DMS114 treated with DMSO at 0.1 percent for 48 hours (cell line): ENCODE measurements around the gene UIMC1.
"Not testable (repeated sequence)": the region's sequence is repeated elsewhere in the genome, so short reads cannot be mapped to it uniquely, and the experiment has no call there.

Experiments used
- DNase-seq: peaks from one replicate; lab custom pipeline; 2025; ENCODE audit not compliant: unreplicated experiment; lab: John Stamatoyannopoulos, UW

Gene UIMC1

DNA sequence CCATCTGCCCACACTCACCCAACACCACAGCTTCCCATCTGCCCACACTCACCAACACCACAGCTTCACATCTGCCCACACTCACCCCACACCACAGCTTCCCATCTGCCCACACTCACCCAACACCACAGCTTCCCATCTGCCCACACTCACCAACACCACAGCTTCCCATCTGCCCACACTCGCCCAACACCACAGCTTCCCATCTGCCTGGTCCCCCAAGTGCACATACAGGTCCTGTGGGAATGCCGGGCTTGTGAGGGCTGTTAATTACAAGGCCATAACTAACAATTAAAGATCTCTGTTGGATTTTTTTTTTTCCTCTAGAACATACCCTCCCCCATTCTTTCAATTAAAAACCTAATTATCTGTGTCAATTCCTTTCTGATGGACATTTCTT lies 133.6 kb downstream of the UIMC1 start:
- DNase-seq = not testable (repeated sequence)

DNA sequence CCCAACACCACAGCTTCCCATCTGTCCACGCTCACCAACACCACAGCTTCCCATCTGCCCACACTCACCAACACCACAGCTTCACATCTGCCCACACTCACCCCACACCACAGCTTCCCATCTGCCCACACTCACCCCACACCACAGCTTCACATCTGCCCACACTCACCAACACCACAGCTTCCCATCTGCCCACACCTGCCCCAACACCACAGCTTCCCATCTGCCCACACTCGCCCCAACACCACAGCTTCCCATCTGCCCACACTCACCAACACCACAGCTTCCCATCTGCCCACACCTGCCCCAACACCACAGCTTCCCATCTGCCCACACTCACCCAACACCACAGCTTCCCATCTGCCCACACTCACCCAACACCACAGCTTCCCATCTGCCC lies 134.0 kb downstream of the UIMC1 start:
- DNase-seq = not testable (repeated sequence)

DNA sequence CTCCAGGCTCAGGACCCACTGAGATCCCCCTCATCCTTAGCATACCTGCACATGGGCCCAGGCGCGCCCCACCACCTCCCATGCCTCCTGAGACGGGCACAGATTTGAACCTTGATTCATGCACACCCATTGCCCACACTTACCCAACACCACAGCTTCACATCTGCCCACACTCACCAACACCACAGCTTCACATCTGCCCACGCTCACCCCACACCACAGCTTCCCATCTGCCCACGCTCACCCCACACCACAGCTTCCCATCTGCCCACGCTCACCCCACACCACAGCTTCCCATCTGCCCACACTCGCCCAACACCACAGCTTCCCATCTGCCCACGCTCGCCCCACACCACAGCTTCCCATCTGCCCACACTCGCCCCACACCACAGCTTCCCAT lies 135.9 kb downstream of the UIMC1 start:
- DNase-seq = not testable (repeated sequence)

DNA sequence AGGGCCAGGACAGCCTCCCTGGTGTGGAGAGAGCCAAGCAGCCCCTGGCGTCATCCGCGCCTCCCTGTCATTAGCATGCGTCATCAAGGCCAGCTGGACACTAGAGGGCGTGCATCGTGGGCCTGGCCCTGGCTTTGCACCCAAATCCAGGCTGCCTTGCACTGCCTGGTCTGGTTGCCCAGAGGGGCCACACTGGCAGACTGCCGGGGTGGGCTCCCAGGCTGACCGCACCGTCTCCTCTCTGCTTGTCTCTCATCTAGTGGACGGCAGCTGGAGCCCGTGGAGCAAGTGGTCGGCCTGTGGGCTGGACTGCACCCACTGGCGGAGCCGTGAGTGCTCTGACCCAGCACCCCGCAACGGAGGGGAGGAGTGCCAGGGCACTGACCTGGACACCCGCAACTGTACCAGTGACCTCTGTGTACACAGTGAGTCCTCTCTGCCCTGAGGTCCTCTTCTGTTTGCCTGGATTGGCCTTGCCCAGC lies 136.4 kb downstream of the UIMC1 start:
- DNase-seq = no peak

DNA sequence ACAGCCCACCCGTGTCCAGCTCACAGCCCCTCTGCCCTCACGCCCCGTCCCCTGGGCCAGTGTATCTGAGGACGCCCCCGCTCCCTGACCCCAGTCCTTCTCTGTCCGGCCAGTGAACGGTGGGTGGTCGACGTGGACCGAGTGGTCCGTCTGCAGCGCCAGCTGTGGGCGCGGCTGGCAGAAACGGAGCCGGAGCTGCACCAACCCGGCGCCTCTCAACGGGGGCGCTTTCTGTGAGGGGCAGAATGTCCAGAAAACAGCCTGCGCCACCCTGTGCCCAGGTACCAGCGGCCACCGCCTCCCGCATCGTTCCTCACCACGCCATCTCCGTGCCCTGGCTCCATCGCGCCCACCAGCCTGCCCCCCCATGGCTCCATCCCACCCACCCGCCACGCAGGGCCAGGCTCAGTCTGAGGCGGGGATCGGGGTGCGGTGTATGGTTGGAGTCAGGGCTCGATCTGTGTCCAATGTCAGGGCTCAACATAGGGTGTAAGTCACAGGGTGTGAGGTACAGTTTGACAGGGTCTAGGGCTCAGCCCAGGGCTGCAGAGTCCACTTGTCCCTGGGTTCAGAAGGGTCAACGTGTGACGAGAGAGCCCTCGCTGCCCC lies 137.0 kb downstream of the UIMC1 start:
- no peak for DNase-seq

DNA sequence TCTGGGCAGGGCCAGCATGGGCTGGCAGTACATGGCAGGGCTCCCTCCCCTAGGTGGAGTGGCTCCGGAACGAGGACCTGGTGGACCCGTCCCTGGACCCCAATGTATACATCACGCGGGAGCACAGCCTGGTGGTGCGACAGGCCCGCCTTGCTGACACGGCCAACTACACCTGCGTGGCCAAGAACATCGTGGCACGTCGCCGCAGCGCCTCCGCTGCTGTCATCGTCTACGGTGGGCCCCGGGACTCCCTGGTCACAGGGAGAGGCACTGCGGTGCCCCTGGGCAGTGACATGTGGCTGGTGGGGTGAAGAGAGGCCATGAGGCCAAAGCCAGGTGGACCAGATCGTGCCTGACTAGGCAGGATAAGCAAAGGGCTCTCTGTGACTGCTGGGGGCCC lies 137.8 kb downstream of the UIMC1 start:
- no peak for DNase-seq

DNA sequence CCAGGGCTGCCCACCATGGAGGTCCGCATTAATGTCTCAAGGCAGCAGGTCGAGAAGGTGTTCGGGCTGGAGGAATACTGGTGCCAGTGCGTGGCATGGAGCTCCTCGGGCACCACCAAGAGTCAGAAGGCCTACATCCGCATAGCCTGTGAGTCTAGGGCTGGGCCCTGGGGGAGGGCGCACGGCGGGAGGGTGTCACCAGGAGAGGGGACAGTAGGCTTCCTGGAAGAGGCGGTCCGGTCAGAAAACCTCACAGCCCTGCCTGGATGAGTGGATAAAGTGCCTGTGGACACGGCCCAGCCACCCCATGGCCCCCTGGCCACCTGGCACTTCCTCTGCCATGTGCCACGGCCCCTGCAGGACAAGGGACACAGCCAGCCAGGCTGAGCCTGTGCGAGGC lies 138.5 kb downstream of the UIMC1 start:
- no peak for DNase-seq

DNA sequence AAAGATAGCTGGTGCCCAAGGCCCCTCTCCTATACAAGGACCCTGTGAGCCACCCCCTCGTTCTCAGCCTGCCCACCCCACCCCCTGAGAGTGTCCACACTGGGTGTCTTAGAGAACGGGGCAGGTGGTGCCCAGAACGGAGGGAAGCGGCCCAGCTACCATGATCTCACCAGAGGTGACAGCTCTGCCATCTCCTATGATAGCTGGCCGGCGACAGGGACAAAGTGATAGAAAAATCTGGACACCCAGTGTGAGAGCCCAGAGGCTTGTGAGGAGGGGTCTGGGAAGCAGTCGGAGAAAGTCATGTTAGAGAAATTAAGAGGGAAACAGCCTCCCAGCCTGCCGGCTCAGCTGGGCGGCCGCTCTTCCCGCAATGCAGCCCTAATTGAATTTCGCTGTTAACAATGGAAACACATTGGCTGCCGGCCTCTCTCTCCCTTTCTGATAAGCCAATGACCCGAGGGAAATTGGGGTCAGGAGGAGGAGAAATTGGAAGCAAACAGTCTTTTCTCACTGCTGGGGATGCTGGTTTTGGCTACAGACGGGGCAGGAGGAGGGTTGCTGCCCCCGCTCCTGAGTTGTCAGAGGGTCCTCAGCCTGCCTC lies 139.8 kb downstream of the UIMC1 start:
- no peak for DNase-seq

DNA sequence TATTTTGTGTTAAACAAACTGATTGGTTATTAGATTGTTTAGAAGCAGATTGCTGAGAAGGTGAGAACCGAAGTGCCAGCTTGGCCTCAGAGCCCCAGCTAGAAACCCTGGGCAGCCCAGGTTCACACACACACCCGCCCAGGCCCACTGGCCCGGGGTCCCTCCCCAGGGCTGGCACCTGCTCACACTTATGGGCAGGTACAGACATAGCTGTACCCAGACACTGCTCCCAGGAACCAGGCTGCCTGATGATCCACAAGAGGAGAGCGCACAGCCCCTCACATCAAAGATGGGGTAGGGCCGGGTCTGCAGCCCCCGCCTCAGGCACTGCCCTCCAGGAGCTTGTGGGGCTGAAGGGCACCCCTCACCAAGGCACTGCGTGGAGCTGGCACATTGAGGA lies 140.6 kb downstream of the UIMC1 start:
- DNase-seq = no peak

DNA sequence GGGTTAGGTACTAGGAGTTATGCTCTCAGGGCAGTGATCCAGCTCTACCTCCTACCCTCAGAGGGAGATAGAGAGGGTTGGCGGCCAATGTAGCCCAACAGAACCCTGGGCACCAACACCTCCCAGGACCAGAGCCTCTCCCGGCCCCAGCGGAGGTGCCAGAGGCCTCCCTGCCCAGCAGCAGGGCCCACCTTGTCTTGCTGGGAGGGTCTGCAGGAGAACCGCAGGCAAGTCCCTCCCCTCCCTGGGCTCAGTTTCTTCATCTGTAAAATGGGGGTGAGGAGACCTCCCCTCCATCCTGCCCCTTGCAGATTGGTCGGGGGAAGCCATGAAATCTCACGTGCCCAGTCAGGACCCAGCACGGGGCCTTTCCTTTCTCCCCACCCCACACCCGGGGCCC lies 141.8 kb downstream of the UIMC1 start:
- DNase-seq = no peak

DNA sequence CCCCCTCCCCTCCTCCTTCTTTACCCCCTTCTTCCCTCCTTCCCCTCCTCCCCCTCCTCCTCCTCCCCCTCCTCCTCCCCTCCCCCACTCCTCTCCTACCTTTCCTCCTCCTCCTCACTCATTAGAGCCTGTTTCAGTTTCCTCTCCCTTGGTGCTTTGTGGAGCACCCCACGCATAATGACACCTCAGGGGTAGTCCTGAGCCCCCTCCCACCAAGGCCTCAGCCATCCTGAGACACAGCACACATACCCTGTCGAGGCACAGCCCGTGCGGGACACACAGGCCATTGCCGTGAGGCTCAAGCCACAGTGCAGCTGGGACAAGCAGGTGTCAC lies 142.8 kb downstream of the UIMC1 start:
- DNase-seq = no peak

DNA sequence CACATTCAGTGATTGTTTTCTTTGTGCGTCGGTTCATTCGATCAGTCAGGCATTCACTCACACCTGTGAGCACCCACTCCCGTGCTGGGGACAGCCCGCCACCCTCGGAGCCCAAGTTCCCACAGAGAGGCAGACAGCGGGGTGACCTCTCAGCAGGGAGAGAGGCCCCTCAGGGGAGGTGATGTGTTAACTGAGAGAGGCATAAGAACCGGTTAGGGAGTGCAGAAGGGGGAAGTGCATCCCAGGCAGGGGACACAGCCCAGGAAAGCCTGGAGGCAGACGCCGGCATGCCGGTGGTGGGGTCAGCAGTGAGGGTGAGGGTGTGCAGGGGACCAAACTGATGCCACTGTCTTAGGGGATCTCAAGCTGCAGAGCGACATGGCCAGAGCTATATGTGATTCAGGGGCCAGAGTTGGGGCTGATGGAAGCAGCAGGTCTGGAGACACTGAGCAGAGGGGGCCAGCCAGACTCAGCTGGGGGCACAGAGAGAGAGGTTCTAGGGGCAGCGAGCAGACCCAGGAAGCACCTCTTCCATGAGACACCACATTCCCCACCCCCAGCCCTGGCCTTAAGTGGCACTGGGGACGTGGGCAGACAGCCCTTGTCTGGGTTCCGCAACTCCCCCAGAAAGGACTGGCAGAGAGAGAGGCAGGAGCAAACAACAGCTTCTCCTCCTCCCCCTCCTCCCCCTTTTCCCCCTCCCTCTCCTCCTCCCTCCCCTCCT lies 143.4 kb downstream of the UIMC1 start:
- no peak for DNase-seq

DNA sequence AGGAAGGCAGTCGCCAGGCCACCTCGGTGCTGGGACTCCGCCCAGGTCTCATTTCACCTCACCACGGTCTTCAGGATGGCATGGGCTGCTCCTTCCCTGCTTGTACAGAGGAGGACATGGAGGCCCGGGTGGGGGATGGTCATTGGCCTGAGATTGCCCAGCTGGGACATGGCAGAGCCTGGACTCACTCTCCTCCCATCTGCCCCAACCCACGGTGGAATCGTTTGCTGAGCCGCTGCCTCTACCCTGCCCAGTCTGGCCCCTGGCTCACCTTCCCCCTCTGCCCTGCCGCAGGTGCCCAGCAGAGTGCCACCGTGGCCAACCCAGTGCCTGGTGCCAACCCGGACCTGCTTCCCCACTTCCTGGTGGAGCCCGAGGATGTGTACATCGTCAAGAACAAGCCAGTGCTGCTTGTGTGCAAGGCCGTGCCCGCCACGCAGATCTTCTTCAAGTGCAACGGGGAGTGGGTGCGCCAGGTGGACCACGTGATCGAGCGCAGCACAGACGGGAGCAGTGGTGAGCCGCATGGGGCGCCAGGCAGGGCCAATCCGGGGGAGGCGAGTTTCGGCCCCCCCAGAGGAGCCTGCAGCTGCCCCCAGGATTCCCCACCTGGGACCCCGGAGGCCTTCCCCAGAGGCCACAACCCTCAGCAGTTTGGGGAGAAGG lies 144.1 kb downstream of the UIMC1 start:
- DNase-seq = no peak

DNA sequence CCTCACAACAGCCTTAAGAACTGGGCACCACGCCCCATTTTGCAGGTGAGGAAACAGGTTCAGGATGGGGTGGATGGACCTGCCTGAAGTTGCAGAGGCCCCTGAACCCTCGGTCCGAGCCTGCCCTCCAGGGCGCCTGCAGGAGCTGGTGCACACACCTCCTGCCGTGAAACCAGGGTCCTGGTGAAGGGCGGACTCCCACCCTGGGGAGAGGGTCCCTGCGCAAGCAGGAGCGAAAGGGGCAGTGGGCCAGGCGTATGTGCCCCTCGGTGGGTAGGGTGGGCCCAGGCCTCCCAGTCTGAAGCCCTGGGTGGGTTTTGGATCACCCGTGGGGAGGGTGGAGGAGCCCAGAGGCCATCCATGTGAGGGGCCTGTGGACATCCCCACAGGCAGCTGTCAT lies 145.3 kb downstream of the UIMC1 start:
- no peak for DNase-seq

DNA sequence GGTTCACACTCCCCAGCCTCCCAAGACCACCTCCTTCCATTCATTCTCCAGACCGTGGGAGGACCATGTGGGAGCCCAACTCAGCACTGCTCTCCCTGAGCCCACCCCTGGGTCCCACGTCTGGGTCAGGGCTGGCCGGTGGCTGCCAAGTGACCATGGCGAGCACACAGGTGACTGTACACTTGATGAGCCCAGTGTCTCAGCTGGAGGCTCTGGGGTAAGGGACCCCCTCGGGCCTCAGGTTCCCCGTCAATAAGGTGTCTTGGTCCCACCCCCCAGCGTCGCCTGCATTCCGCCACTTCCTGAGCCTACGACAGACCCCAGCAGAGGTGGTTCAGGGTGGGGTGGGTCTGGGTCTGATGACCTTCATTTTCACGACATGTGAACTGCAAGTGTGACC lies 146.2 kb downstream of the UIMC1 start:
- no peak for DNase-seq

DNA sequence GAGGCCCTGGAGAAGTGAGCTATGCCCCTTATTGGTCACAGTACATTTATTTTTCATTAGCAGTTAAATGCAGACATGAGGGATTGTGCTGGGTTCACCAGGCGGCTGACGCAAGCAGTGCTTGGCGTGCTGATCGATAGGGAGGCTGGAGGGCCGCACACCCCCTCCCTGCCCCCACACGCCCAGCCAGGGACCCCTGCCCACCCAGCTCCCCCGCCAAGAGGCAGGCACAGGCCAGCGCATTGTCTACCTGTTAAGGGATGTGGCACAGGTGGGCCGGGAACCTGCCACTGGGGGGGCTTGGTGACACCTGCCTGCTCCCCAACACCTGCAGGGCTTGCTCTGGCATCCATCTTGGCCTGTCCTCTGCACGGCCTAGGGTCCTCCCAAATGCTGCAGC lies 146.7 kb downstream of the UIMC1 start:
- DNase-seq = no peak

DNA sequence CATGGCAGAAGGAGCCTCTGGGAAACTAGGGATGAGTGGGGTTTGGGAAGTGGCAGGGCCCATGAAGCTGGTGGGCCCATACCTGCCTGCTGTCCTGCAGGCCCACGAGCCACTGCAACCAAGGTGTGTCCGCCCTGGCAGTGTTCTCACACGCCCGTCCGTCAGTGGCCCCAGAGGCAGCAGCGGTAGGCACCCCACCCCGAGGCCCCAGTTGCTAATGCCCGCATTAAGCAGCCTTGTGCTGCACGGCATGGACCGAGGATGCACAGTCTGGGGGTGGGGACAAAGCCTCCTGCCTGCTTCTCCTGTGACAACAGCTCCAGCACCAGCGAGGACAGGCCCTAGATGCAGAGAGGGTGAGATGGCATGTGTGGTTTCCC lies 148.7 kb downstream of the UIMC1 start:
- no peak for DNase-seq

DNA sequence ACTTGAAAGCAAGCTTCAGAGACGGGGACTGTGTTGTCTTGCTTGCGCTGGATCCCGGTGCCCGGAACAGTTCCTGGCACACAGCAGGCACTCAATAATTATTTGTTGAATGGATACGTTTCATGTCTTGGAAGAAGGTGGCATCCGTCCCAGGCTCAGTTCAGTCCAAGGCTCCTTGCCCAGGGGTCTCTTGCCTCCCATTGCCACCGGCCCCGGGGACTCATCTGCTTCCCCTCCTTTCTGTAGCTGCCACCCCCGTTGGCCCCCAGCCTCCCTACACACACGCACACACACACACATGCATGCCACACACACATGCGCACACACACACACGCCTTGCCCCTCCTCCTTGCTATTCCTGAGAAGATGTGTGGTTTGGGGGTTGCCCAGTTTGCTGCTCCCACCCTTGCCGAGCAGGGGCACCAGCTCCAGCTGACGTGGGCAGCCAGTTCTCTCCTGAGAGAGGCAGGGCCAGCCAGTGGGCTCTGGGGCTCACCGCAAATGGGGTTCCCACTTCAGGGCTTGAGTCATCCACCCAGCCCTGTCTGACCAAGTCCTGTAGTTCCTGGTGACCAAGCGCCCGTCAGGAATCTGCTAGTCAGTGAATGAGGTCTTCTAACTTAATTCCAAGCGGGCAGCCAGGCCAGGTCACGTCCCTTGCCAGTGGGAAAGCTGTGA lies 149.2 kb downstream of the UIMC1 start:
- DNase-seq = no peak

DNA sequence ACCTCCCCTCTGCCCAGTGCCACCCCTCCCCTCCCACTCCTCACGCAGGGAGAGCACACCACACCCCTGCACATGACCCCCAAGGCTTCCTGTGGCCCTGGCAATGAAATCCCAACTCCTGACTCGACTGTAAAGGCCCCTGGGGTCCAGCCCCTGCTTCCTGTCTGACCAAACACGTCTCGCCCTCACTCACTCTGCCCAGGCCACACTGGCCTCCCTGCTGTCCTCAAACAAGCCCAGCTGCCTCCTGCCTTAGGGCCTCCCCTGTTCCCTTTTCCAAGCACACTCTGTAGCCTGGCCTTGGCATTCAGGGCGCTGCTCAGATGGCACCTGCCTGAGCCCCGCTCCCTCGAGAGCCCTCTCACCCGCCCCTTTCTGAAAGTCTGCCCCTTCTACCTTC lies 149.8 kb downstream of the UIMC1 start:
- DNase-seq = no peak

DNA sequence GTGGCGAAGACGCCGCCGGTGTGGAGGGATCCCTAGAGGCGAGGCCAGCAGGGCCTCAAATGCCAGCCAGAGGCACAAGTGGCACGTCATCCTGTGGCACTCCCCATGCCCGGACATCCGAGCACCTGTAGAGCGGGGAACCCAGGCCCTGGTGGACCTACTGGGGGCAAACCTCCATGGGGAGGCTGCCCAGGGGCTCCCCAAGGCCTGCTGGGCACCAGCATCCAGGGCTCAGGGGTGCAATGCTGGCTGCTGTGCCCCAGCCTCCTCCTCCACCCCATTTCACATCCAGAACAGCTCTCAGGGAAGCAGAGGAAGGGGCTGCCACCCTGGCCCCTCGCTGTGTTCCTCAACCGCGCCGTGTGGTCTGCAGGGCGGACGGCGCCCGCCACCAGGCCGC lies 151.0 kb downstream of the UIMC1 start:
- DNase-seq = no peak
